K562 (cell line): ENCODE data around the gene NEK1. TPM values are rescaled to one million over a fixed set of nuclear protein-coding genes. Genes with fewer than 3 reads are reported as not detected.

ENCODE experiments used
- CREB1 ChIP-seq, 2 experiments: sonication (generic) in 1 of 2; formaldehyde crosslinking in 1 of 2; IDR thresholded peaks; 2 replicates each; pipeline versions ENCODE4 v1.6.1 to v1.8.0; 2012 to 2022; ENCODE audit warnings: inconsistent platforms in 1 of 2, mild to moderate bottlenecking in 1 of 2, missing genetic modification reagents in 1 of 2, moderate library complexity in 1 of 2
- EHMT2 ChIP-seq: fragments of 450-650 bp; IDR thresholded peaks from 2 replicates; pipeline ENCODE4 v1.6.1; 2018; ENCODE audit warnings: antibody characterized with exemption
- MBD2 ChIP-seq: sonication (generic); IDR thresholded peaks from 2 replicates; pipeline ENCODE4 v1.6.1; 2016; ENCODE audit warnings: low read depth, borderline replicate concordance
- MCM3 ChIP-seq: fragments of 450-650 bp; IDR thresholded peaks from 2 replicates; pipeline ENCODE4 v1.6.1; 2016
- MEF2D ChIP-seq: conservative IDR thresholded peaks from 2 replicates; pipeline ENCODE4 v1.6.1; 2016; ENCODE audit warnings: low read depth, missing genetic modification characterization, missing compliant biosample characterization
- NUFIP1 ChIP-seq: fragments of 450-650 bp; IDR thresholded peaks from 2 replicates; pipeline ENCODE4 v1.6.1; 2018; ENCODE audit not compliant: partially characterized antibody
- TAF7 ChIP-seq: fragments of 450-650 bp; IDR thresholded peaks from 2 replicates; pipeline ENCODE4 v1.6.1; 2016; ENCODE audit warnings: missing genetic modification characterization, missing compliant biosample characterization
- polyA plus RNA-seq, 8 experiments: library from polyadenylated mRNA; depleted of rRNA in 4 of 8; stranded (reverse) in 5 of 8; unstranded in 3 of 8; fragments of >200 nt; fragmentation: Nextera tagmentation in 2 of 8; fragmentation: Illumina TruSeq in 1 of 8; extraction: Ambion mirVana in 2 of 8; extraction: Trizol in 1 of 8; gene quantifications; 2 replicates each; pipeline versions ENCODE4 v1.2.1 to v1.2.3, GENCODE V29; 2011 to 2014; ENCODE audit warnings: inconsistent platforms in 1 of 8, missing spikeins in 1 of 8
- total RNA-seq, 7 experiments: library from RNA; depleted of rRNA in 6 of 7; stranded (reverse); fragments of >200 nt in 6 of 7; fragmentation: Illumina TruSeq in 2 of 7; extraction: Trizol in 2 of 7; gene quantifications; 2 replicates each; pipeline versions ENCODE4 v1.2.1 to v1.2.3, GENCODE V29; 2011 to 2021; ENCODE audit warnings: low replicate concordance in 1 of 7
- TF ChIP-seq, protein P1 (sequence below): fragments of 250-450 bp; sonication (Bioruptor Pico); IDR thresholded peaks from 2 replicates; pipeline ENCODE4 v1.9.0; 2021; ENCODE audit warnings: mild to moderate bottlenecking
- TF ChIP-seq, protein P2 (sequence below): fragments of 200-600 bp; sonication (generic); IDR thresholded peaks from one replicate; pipeline ENCODE4 v1.6.1; 2012; ENCODE audit warnings: mild to moderate bottlenecking, low read depth, low read length, inconsistent platforms
- TF ChIP-seq, protein P3 (sequence below): sonication (generic); formaldehyde crosslinking; IDR thresholded peaks from 2 replicates; pipeline ENCODE4 v1.8.1; 2023; ENCODE audit warnings: mild to moderate bottlenecking, missing genetic modification reagents
- TF ChIP-seq, protein P4 (sequence below): fragments of 250-450 bp; sonication (Bioruptor Pico); IDR thresholded peaks from 2 replicates; pipeline ENCODE4 v1.8.0; 2021; ENCODE audit warnings: moderate library complexity, mild to moderate bottlenecking, inconsistent platforms

NEK1 gene
- total and polyA plus RNA-seq, 9 of the 15 experiments (the other 6 are each of a cell fraction or from before 2014, with no cell fraction given), result 6.2 to 15.7 (median 10.3) TPM

DNA sequence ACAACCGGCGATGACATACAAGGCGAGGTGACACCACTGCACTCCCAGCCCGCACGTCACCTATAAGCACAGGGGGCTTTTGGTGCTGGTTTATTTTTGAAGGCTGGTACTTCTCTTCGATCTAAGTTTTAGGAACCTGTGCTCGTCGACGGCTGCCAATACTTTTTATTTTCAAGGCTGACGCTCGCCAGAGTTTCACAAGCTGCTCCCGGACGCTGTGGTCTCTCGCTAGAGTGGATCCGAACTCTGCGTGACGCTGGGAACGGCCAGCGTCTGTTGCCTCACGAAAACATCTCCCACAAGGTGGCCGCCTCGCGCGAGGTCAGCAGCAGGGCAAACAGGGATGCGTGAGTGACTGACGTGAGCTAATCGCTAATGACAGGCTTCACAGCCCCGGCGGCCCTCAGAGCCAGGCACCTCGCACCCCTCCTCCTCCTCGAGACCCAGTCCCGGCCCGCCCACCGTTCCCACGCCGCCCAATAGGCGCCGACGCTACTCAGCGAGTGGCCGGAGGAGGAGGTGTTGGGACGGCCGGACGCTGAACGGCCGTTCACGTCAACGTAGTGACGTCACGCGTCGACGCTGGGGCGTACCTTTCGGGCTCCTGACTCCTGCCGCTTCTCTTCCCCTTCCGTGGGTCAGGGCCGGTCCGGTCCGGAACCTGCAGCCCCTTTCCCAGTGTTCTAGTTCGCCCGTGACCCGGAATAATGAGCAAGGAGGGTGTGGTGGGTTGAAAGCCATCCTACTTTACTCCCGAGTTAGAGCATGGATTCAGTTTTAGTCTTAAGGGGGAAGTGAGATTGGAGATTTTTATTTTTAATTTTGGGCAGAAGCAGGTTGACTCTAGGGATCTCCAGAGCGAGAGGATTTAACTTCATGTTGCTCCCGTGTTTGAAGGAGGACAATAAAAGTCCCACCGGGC, 7.8 kb upstream of the NEK1 start, which contains the start of gene CLCN3 (continued):
- no peak for TF ChIP-seq EHMT2
- TF ChIP-seq MCM3, result no peak
- TF ChIP-seq, protein P1, sequence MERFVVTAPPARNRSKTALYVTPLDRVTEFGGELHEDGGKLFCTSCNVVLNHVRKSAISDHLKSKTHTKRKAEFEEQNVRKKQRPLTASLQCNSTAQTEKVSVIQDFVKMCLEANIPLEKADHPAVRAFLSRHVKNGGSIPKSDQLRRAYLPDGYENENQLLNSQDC (CRISPR knock-in tag), result no peak
- no peak for TF ChIP-seq NUFIP1
- TF ChIP-seq, protein P2, sequence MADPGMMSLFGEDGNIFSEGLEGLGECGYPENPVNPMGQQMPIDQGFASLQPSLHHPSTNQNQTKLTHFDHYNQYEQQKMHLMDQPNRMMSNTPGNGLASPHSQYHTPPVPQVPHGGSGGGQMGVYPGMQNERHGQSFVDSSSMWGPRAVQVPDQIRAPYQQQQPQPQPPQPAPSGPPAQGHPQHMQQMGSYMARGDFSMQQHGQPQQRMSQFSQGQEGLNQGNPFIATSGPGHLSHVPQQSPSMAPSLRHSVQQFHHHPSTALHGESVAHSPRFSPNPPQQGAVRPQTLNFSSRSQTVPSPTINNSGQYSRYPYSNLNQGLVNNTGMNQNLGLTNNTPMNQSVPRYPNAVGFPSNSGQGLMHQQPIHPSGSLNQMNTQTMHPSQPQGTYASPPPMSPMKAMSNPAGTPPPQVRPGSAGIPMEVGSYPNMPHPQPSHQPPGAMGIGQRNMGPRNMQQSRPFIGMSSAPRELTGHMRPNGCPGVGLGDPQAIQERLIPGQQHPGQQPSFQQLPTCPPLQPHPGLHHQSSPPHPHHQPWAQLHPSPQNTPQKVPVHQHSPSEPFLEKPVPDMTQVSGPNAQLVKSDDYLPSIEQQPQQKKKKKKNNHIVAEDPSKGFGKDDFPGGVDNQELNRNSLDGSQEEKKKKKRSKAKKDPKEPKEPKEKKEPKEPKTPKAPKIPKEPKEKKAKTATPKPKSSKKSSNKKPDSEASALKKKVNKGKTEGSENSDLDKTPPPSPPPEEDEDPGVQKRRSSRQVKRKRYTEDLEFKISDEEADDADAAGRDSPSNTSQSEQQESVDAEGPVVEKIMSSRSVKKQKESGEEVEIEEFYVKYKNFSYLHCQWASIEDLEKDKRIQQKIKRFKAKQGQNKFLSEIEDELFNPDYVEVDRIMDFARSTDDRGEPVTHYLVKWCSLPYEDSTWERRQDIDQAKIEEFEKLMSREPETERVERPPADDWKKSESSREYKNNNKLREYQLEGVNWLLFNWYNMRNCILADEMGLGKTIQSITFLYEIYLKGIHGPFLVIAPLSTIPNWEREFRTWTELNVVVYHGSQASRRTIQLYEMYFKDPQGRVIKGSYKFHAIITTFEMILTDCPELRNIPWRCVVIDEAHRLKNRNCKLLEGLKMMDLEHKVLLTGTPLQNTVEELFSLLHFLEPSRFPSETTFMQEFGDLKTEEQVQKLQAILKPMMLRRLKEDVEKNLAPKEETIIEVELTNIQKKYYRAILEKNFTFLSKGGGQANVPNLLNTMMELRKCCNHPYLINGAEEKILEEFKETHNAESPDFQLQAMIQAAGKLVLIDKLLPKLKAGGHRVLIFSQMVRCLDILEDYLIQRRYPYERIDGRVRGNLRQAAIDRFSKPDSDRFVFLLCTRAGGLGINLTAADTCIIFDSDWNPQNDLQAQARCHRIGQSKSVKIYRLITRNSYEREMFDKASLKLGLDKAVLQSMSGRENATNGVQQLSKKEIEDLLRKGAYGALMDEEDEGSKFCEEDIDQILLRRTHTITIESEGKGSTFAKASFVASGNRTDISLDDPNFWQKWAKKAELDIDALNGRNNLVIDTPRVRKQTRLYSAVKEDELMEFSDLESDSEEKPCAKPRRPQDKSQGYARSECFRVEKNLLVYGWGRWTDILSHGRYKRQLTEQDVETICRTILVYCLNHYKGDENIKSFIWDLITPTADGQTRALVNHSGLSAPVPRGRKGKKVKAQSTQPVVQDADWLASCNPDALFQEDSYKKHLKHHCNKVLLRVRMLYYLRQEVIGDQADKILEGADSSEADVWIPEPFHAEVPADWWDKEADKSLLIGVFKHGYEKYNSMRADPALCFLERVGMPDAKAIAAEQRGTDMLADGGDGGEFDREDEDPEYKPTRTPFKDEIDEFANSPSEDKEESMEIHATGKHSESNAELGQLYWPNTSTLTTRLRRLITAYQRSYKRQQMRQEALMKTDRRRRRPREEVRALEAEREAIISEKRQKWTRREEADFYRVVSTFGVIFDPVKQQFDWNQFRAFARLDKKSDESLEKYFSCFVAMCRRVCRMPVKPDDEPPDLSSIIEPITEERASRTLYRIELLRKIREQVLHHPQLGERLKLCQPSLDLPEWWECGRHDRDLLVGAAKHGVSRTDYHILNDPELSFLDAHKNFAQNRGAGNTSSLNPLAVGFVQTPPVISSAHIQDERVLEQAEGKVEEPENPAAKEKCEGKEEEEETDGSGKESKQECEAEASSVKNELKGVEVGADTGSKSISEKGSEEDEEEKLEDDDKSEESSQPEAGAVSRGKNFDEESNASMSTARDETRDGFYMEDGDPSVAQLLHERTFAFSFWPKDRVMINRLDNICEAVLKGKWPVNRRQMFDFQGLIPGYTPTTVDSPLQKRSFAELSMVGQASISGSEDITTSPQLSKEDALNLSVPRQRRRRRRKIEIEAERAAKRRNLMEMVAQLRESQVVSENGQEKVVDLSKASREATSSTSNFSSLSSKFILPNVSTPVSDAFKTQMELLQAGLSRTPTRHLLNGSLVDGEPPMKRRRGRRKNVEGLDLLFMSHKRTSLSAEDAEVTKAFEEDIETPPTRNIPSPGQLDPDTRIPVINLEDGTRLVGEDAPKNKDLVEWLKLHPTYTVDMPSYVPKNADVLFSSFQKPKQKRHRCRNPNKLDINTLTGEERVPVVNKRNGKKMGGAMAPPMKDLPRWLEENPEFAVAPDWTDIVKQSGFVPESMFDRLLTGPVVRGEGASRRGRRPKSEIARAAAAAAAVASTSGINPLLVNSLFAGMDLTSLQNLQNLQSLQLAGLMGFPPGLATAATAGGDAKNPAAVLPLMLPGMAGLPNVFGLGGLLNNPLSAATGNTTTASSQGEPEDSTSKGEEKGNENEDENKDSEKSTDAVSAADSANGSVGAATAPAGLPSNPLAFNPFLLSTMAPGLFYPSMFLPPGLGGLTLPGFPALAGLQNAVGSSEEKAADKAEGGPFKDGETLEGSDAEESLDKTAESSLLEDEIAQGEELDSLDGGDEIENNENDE, result no peak
- peak; percentile 96 for TF ChIP-seq CREB1 (IDR thresholded peaks at IDR 0.05)
- peak; percentile 98 for TF ChIP-seq CREB1 (CRISPR knock-in tag; IDR thresholded peaks at IDR 0.05)
- peak; percentile 87 for TF ChIP-seq TAF7 (tag)
- TF ChIP-seq MBD2, result peak; percentile 50; the same call in 1 of the 2 replicates
- no peak for TF ChIP-seq MEF2D
- TF ChIP-seq, protein P3, sequence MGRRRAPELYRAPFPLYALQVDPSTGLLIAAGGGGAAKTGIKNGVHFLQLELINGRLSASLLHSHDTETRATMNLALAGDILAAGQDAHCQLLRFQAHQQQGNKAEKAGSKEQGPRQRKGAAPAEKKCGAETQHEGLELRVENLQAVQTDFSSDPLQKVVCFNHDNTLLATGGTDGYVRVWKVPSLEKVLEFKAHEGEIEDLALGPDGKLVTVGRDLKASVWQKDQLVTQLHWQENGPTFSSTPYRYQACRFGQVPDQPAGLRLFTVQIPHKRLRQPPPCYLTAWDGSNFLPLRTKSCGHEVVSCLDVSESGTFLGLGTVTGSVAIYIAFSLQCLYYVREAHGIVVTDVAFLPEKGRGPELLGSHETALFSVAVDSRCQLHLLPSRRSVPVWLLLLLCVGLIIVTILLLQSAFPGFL, result no peak
- TF ChIP-seq, protein P4, sequence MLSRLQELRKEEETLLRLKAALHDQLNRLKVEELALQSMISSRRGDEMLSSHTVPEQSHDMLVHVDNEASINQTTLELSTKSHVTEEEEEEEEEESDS (CRISPR knock-in tag), result no peak
